GM18909 (cell line): ENCODE results near the gene ADAMTS7.
"Not testable (repeated sequence)": the region's sequence is repeated elsewhere in the genome, so short reads cannot be mapped to it uniquely, and the experiment has no call there.

Experiments
- ATAC-seq: cut with Tn5 transposase; IDR thresholded peaks from one replicate; pipeline ENCODE4 v1.9.1; 2021; ENCODE audit warnings: mild to moderate bottlenecking; ENCODE audit not compliant: unreplicated experiment, poor library complexity

ADAMTS7 gene, protein sequence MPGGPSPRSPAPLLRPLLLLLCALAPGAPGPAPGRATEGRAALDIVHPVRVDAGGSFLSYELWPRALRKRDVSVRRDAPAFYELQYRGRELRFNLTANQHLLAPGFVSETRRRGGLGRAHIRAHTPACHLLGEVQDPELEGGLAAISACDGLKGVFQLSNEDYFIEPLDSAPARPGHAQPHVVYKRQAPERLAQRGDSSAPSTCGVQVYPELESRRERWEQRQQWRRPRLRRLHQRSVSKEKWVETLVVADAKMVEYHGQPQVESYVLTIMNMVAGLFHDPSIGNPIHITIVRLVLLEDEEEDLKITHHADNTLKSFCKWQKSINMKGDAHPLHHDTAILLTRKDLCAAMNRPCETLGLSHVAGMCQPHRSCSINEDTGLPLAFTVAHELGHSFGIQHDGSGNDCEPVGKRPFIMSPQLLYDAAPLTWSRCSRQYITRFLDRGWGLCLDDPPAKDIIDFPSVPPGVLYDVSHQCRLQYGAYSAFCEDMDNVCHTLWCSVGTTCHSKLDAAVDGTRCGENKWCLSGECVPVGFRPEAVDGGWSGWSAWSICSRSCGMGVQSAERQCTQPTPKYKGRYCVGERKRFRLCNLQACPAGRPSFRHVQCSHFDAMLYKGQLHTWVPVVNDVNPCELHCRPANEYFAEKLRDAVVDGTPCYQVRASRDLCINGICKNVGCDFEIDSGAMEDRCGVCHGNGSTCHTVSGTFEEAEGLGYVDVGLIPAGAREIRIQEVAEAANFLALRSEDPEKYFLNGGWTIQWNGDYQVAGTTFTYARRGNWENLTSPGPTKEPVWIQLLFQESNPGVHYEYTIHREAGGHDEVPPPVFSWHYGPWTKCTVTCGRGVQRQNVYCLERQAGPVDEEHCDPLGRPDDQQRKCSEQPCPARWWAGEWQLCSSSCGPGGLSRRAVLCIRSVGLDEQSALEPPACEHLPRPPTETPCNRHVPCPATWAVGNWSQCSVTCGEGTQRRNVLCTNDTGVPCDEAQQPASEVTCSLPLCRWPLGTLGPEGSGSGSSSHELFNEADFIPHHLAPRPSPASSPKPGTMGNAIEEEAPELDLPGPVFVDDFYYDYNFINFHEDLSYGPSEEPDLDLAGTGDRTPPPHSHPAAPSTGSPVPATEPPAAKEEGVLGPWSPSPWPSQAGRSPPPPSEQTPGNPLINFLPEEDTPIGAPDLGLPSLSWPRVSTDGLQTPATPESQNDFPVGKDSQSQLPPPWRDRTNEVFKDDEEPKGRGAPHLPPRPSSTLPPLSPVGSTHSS (N-terminal part only)

DNA sequence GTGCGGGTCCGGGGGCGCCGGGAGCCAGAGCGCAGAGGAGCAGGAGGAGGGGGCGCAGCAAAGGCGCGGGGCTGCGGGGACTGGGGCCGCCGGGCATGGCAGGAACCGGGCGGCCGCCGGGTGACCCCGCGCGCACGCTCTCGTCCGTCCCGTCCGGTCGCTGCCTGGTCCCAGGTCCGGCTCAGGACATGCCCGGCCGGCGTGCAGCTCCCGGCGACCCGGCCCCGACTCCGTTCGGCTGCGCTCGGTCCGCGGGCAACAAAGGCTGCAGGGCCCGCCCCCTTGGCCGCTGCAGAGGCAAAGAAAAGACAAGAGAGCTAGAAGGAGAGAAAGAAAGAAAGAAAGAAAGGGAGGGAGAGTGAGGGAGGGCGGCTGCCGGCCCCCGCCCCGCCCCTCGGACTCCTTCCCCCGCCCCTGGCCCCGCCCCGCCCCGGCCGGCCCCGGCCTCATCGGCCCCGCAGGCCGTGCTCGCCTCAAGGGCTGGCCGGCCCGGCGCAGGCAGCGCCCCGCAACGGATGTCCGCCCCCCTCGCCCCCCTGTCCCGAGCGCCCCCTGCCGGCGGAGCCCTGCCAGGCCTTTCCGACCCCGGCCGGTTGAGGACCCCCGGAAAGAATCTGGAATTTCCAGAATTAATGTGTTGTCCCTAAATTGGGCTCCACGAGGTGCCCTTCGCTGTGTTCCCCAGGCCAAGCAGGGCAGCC, at the start of gene ADAMTS7:
Gene ADAMTS7 (minus strand): TSS at position 341 of the 701 bp plus-strand sequence. CDS start 244 bp downstream, at position 97.
- ATAC-seq = peak; percentile 70

DNA sequence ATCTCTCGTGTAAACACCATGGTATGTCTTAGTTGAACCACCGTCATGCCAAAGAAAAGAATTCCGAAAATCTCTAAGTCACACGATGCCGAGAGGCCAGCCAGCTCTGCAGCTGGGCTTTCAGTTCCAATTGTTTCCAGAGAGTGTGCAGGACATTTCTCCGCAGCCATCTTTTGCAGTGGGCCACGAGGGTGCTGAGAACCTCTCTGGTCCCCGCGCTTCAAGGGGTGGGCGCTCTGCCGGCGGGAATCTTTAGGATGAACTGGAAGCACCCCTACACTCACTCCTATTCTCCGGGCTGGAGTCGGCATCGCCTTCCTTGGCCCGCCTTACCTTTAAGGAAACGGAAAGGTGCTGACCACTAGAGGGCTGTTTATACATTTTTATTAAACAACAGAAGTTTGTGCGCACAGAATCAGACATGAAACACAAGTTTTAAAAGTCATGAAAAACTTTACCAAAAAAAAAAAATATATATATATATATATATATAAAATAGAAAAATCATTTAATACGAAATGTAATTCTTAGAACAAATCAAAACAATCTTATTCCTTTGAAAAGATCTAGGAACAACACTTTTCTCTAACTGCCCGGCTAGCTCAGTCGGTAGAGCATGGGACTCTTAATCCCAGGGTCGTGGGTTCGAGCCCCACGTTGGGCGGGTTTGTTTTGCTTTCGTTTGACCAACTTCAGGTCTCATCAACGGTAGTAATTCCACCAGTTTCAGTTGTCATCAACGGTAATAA, 48.9 kb upstream of the ADAMTS7 start:
- ATAC-seq = peak; percentile 82

DNA sequence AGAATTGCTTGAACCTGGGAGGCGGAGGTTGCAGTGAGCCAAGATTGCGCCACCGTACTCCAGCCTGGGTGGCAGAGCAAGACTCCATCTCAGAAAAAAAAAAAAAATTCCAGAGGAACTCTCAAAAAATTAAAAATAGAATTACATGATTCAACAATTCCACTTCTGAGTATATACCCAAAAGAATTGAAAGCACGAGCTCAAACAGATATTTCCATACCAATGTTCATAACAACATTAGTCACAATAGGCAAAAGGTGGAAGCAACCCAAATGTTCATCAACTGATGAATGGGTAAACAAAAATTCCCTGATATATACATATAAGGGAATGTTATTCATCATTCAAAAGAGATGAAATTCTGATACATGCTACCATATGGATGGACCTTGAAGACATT, 44.5 kb upstream of the ADAMTS7 start:
- no peak for ATAC-seq

DNA sequence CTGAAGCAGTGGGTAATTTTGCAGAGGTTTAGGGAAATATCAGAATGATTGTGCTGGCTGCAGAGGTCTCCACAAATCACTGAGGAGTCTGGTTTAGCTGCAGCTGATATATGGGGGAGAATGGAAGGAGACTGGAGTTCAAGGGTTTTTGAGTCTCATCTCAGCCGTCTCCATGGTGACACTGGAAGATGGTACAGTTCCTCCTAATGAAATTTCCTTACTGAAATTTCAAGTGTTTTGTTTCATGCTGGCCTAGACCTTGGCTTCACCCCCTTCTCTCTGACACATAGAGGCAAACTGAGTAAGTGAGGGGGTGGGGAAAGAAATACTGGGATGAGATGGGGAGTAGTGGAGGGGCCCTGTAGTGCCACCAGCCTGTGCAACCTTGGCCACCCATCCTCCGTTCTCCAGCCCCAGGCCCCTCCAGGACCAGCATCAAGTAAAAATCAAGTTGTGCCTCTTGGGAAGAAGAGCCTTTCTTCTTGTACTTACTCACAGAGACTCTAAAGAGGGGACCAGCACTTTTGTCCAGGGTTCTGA, 43.6 kb upstream of the ADAMTS7 start:
- no peak for ATAC-seq

DNA sequence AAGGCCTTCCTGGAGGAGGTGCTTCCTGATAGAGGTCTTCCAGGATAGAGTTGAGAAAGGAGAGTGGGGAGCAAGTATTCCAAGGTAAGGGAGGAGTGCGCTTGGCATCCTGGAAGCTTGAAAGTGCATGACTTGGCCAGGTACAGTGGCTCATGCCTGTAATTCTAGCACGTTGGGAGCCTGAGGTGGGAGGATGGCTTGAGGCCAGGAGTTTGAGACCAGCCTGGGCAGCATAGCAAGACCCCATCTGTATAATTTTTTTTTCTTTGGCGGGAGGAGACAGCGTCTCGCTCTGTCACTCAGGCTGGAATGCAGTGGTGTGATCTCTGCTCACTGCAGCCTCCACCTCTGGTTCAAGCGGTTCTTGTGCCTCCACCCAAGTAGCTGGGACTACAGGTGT, 42.2 kb upstream of the ADAMTS7 start:
- no peak for ATAC-seq

DNA sequence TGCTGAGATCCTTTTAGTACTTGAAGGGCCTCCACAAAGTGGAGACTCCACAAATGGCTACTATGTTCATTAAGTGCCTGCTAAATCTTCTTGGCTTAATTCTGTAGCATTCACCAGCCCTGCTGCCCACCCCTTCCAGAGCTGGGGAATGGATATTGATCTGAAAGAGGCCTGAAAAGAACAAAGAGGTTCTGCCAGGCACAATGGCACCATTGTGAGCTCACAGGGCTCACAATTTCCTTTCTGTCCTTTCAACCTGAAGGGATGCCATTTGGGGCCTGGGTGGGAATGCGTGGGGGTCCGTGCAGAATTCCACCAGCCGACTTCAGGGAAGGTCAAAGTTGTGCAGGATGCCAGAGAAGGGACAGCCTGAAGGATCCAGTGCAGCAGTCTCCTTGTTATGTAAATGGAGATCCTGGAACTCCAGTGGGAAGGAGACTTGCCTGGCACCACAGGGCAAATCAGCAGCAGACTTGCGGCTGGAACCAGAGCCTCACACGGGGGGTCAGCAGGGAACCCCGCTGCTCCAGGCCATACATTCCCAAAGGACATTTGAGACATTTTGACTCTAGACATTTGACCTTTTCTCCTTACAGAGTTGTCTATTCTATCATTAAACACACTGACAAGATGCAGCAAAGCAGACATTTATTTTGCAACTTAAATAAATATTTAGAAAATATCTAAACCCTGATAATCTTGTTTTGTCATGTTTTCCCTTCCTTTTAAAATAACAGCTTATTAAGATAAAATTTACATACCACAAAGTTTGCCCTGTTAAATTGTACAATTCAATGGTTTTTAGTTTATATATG, 39.9 kb upstream of the ADAMTS7 start:
- no peak for ATAC-seq

DNA sequence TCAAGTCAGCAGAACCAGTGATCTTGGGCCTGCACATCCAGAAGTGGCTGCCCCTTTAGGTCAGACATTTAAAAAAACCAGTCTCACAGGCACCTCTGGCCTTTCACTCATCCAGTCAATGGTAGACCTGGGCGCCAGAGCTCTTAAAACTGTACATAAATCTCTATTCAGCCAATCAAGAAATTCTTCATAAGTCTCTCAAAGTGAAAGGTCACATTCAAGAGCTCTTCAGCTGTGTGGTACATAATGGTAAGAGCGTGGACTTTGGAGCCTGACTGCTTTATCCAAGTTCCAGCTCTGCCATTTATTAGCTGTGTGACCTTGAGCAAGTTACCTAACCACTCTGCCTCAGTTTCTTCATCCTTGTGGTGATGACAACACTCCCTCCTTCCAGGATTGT, 39.1 kb upstream of the ADAMTS7 start:
- ATAC-seq = no peak

DNA sequence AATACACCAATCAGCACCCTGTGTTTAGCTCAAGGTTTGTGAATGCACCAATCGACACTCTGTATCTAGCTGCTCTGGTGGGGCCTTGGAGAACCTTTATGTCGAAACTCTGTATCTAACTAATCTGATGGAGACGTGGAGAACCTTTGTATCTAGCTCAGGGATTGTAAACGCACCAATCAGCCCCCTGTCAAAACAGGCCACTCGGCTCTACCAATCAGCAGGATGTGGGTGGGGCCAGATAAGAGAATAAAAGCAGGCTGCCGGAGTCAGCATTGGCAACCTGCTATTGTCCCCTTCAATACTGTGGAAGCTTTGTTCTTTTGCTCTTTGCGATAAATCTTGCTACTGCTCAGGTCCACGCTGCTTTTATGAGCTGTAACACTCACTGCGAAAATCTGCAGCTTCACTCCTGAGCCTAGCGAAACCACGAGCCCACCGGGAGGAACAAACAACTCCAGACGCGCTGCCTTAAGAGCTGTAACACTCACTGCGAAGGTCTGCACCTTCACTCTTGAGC, 36.2 kb upstream of the ADAMTS7 start:
- not testable (repeated sequence) for ATAC-seq

DNA sequence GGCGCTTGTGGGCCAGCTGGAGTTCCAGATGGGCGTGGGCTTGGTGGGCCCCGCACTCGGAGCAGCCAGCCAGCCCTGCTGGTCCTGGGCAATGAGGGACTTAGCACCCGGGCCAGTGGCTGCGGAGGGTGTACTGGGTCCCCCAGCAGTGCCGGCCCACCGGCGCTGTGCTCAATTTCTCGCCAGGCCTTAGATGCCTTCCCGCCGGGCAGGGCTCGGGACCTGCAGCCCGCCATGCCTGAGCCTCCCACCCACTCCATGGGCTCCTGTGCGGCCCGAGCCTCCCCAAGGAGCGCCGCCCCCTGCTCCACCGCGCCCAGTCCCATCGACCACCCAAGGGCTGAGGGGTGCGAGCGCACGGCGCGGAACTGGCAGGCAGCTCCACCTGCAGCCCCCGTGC, 35.6 kb upstream of the ADAMTS7 start:
- ATAC-seq = not testable (repeated sequence)

DNA sequence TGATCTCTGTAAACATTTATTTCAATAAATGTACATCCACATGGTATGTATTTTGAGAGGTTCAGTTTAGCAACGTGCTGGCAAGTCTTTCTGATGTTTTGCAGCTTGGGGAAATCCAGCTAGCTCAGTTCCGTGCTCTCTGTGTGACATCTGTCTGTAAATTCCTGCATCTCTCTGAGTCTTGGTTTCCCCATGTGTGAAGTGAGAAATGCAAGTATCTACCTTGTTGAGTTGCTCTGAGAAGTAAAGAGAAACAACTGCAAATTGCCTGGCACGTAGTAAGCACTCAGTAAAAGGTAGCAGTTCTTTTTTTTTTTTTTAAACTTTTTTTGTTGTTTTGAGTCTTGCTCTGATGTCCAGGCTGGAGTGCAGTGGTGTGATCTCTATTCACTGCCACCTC, 31.3 kb upstream of the ADAMTS7 start:
- ATAC-seq = no peak

DNA sequence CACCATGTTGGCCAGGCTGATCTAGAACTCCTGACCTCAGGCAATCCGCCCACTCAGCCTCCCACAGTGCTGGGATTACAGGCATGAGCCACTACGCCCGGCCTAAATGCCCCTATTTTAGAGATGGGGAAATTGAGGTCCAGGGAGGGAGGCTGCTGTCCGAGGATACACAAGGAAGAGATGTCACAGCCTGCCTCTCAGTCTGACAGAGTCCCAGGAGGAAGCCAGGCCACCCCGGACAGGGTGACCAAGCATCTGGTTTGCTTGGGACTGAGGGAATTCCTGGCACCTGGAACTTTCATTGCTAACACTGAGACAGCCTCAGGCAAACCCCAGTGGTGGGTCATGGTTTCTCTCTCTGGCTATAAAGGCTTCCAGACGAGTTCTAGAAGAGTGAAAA, 30.6 kb upstream of the ADAMTS7 start:
- no peak for ATAC-seq

DNA sequence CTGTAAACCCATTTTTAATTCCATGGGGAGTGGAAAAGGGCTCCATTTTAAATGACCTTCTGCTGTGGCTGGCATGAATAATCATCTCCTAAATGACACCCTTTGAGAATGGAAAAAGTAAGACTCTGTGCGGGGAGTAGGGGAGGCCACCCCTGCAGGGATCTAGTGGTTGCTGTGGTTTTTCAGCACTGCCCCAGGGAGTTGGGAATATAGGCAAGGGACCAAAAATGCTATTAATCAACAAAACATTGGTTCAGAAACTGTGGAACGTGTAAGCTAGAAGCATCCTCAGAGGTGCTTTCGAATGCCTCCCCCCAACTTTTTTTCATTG, 30.1 kb upstream of the ADAMTS7 start:
- ATAC-seq = no peak

DNA sequence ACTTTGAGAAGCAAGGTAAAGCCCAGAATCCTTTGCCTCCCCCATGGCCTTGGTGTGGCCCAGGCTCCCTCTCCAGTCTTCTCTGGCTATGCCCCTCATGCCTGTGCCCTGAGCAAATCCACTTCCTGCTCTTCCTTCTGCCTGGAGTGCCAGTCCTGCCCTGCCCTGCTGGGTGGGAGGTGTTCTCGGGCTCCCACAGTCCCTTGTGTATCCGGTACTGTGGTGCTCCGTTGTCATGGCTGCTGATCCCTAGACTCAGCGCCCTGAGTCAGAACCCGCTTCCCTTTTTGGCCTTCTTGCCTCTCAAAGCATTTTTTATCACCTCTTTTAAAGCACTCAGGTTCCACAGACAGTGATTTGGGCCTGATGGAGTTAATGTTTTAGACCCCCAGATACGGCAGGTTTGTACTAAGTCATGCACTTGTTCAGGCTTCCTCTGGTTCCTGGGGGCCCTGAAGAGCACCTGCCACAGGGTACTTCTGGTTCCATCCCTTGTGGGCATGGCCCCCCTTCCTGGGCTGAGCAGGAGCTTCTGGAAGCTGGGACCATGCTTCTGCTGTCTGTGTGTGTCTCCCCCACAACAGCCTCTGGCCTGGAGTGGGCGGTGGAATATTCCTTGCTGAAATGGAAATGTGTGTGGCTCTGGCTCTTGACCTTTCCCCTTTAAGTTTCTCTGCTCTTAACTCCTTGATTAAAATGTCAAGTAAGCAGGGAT, 29.6 kb upstream of the ADAMTS7 start:
- no peak for ATAC-seq

DNA sequence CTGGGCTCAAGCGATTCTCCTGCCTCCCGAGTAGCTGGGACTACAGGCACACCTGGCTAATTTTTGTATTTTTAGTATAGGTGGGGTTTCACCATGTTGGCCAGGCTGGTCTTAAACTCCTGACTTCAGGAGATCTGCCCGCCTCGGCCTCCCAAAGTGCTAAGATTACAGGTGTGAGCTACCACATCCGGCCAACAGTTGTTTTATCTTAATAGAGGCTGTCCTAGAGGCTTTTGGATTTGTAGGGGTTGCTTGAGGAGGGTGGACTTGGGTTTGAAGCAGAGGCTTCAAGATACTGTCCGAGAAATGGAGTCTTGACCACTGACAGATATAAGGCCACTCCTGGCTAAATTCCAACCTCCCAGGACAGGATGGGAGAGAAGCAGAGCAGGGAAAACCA, 27.9 kb upstream of the ADAMTS7 start:
- not testable (repeated sequence) for ATAC-seq

DNA sequence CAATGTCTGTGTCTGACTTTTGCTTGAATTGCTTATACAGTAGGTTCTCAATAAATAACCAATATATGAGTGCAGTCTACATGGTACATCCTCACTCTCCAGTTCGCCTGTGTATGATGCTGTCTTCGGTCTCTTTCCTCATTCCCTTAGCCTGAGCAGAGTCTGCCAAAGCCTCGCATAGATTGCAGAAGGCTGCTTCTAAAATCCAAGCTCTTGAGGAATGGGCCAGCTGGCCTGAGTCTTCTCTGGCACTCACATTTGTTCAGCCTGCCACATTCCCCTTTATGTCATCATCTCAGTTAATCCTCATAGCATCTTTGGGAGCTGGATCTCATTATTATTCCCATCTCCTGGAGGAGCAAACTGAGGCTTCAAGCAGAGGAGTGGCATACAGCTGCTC, 27.2 kb upstream of the ADAMTS7 start:
- no peak for ATAC-seq

DNA sequence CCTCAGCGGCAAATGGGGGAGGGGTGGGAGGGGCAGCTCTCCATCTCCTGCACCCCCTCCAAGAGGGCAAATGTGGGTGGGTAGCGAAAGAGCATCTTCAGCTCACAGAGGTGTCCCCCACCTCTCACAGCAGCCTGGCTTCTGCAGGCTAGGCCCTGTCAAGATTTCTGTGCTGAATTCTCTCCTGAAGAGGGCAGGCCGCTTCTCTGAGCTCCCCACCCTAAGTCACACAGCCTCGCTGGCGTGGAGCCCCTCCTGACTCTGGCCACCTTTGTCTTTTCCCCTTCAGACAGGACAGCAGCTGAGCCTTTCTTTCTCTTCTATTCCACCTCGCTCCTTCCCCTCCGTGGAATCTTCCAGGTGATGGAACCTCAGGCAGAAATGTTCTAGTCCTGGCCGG, 26.3 kb upstream of the ADAMTS7 start:
- ATAC-seq = no peak

DNA sequence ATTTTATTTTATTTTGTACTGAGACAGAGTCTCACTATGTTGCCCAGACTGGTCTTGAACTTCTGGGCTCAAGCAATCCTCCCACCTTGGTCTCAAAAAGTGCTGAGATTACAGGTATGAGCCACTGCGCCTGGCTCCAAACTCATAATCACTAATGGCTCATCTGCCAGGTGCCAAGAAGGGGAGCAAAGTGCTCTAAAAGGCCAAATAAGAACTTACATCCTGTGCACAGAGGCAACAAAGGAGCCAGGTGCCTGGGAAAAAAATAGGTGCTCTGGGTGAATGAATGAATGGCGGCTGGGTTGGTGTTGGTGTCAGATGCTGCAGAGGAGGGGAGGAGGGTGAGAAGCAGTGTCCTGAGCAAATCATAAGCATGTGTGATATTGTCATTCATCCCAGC, 25.9 kb upstream of the ADAMTS7 start:
- no peak for ATAC-seq

DNA sequence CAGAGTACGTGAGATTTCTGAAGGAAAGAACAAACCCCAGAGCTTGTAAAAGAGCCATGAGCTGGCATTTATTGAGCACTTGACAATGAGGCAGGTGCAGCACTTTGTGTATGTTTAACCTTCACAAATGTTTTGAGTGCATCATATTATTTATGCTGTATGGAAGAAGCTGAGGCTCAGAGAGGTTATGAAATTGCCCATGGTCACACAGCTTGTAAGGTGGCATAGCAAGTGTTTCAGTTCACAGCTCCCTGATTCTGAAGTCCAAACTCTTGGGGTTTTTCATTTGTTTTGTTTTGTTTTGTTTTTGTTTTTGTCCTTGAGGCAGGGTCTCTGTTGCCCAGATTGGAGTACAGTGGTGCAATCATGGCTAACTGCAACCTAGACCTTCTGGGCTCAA, 25.1 kb upstream of the ADAMTS7 start:
- ATAC-seq = no peak
